GM19099 (cell line): Measurements from ENCODE around the gene CERKL.
A peak's percentile ranks its signal among the peaks of the same experiment; 100 is the strongest.

Source experiments
- POLR2A ChIP-seq: IDR thresholded peaks from 3 replicates; pipeline ENCODE4 v1.6.1; 2011; ENCODE audit warnings: low read depth; ENCODE audit not compliant: insufficient read length; ENCODE audit errors: extremely low read depth

CERKL gene

DNA sequence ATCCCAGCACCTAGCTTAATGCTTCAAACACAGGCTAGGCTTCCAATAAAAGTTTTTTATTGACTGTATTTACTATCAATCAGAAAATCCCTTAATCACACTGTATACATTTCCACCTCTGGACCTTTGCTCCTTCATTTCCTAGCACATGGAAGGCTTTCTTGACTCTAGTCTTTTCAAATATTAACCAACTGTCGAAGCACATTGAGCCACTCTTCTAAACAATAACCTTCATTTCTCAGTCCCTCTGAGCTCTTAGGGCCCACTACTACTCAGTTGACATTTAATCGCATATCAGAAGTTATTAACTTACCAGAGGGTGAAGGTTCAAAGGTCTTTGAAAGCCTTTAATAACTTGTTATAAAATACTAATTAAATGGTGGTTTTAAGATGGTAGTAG, 37.4 kb downstream of the CERKL start:
- no peak for TF ChIP-seq POLR2A

DNA sequence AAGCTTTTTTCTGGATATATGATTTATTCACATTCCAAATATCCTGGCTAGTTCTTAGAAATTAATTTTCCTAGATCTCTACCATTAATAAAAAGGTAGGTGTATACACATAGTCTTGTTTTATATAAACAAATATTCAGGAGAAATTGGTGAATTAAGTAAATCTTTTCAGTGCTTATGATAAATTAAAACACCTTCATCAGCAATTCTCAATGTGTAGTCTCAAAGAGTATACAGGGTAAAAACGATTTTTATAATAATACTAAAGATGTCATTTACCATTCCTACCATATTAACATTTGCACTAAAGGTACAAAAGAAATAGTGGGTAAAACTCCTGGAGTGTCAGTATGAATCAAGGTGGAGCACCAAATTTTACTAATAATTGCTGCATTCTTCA, 40.2 kb downstream of the CERKL start:
- no peak for TF ChIP-seq POLR2A

DNA sequence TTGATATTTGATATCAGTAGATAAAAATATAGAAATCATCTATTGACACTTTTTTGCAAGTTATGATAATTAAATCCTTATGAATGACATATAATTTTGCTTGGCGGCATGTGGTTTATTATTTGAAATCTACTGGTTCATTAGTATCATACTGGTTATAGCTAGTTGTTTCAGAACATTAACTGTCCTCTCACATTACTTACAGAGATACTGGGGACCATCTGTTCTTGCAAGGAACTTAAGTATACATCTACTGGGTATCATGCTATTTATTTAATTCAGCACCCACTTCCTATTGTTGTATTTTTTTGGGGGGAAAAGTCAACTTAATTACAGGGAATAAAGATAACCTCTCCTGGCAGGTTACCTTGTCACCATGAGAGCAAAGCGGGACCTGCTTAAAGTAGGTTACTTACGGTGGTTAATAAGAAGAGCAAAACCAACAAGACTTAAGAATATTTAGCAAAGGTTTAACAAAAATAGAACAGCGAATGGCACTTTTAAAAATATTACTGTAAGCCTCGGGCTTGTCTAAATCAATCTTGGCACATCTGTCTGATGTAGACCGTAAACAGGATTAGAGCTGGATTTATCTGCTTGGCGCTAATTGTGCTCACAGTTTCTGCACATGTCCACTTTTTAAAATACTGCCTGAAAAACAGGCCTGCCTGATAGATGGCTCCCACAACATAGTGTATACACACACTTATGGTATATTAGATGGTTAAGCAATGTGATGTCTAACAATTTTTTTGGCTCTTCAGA, 41.8 kb downstream of the CERKL start:
- no peak for TF ChIP-seq POLR2A

DNA sequence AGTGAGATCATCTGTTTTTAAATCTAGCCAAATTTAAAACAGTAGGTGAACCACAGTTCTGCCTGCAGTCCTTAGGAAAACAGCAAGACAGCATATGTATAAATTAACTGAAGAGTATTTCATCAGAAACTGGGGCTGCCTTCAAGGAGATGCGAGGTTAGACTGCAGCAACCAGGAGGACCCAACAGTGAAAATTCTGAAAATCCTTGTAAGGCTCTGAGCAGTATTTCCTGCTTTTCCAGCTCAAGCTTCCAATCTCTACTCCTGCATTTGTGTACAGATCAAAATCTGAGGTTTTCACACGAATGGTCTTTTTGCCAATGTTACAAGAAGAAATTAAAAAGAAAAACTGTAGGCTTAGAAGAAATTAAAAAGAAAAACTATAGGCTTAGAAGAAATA, 43.7 kb downstream of the CERKL start:
- TF ChIP-seq POLR2A: no peak

DNA sequence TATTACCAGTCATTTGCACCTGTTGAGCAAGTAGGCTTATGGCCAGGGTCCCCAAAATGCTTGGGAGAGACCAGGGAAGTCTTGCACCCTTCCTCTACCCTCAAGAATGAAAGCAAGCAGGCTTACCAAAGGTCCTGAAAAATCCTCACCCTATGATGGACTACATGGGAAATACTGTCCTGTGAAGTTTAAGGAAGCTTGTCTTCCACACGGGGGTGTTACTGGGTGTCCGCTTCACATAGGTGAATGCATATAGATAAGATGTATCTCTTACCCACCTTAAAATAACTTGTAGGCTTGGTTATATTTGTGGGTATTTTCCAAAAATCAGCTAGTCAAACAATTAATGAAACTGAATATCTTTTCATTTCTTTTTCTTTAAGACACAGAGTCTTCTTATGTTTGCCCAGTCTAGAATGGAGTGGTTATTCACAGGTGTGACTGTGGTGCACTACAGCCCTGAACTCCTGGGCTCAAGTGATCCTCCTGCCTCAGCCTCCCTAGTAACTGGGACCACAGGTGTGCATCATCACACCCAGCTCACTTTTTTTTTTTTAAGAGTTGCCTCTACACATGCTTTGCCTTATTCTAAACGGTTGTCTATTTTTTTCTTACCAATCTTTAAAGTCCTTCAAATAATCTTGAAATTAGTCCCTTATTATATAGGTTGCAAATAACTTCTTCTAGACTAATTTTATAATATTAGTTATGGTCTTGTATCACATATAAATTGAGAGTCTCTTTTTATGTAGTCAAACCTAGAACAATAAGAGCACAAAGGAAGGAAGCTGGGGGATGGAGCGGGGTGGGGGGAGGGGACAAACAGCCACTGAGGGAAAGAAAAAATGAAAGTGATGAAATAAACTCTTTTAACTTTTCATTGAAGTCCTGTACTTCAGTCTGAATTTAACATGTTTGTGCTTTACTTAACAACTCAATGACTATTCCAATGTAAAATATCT, 49.0 kb downstream of the CERKL start:
- TF ChIP-seq POLR2A: no peak

DNA sequence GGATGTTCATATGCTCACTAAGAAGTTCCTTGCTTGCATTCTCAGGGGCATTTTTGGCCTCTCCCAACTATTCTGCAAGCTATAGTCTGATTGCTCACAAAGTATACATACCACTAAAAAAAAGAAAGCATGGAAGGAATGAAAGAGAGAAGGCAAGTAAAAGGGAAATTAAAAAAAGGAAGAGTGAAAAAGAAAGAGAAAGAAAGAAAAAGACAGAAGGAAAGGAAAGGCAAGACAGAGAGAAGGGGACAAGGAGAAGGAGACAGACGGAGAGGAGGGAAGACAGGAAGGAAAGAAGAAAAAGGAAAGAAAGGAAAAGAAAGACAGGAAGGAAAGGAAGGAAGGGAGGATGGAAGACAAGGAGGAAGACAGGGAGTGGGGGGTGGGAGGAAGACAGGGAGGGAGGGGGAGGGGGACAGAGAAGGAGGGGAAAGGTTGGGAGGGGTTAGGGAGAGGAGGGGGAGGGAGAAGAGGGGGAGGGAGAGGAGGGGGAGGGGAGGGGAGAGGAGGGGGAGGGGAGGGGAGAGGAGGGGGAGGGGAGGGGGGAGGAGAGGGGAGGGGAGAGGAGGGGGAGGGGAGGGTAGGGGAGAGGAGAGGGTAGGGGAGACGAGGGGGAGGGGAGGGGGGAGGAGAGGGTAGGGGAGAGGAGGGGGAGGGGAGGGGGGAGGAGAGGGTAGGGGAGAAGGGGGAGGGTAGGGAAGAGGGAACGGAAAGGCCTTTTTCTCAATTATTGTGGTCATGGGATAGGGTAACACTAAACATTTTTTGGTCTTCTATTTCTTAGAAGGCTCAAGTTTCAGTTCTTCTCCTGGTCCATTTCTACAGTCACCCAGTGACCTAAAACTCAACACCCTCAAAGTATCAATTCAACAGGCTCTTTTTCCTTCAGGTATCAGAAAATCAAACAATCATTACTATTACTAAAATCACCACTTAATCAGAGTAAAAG, 50.7 kb downstream of the CERKL start:
- no peak for TF ChIP-seq POLR2A

DNA sequence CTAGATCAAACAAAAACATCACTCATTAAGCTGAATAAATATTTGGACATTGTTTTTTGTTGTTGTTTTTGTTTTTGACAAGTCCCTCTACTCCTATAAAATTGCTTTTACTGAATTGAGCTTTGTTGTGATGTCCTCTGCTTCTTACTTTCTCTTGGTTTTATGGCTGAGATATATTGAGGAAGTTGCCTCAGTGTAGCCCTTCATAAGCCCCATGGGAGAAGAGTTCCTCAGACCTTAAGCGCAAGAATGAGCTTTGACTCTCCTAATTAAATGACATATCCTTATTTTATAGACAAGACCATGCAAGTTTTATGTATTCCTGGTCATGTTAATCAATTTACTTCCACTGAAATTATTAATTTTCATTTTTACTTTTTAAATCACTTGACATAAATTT, 54.9 kb downstream of the CERKL start:
- TF ChIP-seq POLR2A: no peak

DNA sequence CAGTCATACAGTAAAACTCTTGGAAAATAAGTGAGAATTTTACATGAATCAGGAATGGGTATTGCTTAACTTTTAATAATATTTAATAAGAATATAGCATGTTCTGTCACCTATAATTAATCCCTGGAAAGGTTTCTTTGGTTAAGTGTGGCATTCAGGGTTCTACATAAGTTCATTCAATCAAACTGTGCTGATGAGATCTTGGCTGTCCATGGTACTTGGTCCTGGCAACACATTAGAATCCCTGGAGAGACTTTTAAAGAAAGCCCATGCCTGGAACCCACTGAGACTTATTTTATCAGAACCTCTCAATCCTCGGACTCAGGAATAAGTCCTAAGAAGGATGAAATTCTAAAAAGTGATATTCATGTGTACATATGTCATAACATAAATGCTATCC, 60.3 kb downstream of the CERKL start:
- TF ChIP-seq POLR2A: no peak

DNA sequence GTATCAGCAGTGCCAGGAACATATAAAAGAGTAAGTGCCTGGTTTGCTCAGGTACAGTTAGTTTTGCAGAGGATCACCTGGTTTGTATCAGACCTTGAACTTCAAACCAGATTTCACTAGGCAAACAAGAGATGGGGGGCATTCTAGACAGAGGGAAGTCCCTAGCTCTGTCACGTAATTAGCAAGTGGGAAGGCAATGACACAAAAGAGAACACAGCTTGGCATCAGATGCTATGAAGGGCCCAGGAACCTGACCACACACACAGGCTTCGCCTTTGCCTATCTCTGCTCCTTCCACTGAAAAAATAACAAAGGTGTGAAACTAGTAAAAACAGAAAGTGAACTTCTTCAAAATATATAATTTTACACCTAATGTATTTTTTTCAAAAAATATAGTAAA, 62.6 kb downstream of the CERKL start:
- no peak for TF ChIP-seq POLR2A

DNA sequence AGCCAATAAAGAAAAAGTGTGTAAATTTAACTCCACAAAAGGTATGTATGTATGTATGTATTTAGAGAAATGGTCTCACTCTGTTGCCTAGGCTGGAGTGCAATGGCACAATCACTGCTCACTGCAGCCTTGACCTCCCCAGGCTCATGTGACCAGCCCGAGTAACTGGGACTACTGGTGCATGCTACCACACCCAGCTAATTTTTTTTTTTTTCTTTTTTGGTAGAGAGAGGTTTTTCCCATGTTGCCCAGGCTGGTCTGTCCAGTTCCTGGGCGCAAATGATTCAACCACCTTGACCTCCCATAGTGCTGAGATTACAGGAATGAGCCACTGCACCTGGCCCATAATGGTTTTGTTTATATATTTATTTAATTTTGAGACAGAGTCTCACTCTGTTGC, 67.1 kb downstream of the CERKL start:
- no peak for TF ChIP-seq POLR2A

DNA sequence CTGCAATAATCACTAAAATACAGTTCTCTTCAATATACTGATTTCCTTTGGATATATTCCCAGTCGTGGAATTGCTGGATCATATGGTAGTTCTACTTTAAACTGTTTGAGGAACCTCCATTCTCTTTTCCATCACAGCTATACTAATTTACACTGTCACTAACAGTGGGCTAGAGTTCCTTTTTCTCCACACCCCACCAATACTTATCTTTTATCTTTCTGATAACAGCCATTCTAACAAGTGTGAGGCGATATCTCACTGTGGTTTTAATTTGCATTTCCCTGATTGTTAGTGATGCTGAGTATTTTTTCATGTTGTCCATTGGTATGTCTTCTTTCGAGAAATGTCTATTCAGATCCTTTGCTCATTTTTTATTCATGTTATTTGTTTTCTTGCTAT, 68.4 kb downstream of the CERKL start:
- no peak for TF ChIP-seq POLR2A

DNA sequence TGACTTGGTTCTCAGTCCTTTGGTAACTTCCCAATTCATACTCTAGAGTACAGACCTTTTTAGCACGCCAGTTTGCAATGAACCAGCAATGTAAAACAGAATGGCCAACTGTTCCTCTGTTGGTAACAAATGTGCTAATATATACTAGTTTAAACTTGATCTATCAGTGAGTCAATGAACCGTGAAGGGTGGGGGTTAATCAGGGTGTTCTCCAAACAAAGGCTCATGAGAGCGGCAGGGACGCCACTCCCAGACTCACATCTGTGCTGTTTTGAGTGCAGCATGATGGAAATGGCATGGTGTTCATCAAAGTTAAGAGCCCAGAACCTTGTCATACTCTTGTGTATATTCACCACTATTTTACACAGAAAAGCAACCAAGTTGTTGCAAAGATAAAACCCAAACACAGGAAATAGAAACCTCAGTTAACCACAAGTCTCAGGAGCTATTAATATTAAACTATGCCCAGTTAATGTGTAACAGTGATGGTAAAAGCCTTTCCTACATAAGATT, 70.3 kb downstream of the CERKL start:
- peak; percentile 47 for TF ChIP-seq POLR2A

DNA sequence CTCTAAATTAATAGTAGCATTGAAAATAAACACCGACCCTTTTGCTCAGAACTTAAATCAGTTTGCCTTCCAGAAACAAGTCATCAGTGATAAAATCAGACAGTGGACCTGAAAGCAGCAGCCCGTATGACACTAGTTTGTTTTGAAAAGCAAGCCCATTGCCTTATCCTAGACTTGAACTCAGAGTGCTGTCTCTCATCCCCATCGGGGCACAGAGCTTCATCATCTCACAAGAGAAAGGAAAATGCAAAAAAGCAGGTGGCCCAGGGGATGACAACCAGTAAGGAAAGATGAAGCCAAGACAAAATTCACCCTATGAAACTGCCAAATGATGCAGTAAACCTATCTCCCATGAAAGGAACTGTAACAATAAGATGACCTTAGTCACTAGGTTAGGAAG, 71.2 kb downstream of the CERKL start:
- TF ChIP-seq POLR2A: no peak

DNA sequence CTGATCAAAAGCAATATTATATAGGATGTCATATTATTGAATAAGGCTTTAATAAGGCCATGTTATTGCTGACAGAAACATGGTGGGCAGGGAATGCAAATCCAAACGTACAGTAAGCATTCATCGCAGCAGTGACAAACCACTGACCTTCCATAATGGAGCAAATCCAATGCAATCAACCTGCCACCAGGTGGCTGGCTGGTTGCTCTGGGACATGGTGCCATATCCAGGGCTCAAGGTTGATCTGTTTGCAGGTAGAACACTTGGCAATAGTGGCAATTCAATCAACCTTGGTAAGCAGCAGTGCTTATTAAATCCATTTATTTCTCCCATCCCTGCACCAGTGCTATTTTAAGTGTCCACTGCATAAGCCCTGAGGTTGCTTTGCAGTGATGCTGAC, 75.4 kb downstream of the CERKL start:
- TF ChIP-seq POLR2A: no peak

DNA sequence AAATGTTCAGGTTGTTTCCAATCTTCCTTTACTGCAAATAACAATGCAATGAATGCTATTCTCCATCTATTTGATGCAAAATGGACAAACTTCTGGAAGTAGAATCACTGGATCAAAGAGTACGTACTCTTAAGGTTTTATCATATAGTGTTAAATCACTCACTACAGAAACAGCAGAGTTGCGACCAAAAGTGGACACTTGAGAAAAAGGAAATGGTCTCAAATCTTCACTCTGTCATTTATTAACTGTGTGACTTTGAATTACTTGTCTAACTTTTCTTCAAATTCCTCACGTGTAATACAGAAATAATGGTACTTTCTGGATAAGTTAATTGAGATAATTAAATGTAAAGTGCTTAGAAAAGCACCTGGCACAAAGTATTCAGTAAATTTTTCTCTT, 78.1 kb downstream of the CERKL start:
- no peak for TF ChIP-seq POLR2A
